ENCODE data around the gene KIAA0753.
"Not testable (repeated sequence)": the region's sequence is repeated elsewhere in the genome, so short reads cannot be mapped to it uniquely, and the experiment has no call there.

Gene KIAA0753

DNA sequence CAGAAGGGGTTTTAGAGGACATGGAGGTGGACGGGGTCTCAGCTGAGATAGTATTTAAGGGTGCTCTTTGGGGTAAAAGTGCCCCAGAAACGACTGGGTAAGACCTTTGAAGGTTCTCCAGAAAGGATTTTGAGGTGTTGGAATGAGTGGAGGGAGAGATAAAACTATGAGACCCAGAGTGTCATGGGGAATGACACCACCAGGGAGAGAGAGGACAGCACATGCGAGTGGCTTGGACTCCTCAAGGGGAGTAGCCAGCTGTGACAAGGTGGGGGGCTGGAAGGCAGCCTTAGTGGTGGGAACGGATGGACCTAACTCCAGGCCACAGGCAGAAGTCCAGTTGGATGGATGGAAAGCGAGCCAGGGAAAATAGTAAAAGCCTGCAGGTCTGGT, 64.9 kb downstream of the KIAA0753 start:
- no peak for DNase-seq (ENCODE audit: low read depth)
- no peak overlapping the region for H3K4me3 ChIP-seq (ENCODE audit: low read depth, low read length)

DNA sequence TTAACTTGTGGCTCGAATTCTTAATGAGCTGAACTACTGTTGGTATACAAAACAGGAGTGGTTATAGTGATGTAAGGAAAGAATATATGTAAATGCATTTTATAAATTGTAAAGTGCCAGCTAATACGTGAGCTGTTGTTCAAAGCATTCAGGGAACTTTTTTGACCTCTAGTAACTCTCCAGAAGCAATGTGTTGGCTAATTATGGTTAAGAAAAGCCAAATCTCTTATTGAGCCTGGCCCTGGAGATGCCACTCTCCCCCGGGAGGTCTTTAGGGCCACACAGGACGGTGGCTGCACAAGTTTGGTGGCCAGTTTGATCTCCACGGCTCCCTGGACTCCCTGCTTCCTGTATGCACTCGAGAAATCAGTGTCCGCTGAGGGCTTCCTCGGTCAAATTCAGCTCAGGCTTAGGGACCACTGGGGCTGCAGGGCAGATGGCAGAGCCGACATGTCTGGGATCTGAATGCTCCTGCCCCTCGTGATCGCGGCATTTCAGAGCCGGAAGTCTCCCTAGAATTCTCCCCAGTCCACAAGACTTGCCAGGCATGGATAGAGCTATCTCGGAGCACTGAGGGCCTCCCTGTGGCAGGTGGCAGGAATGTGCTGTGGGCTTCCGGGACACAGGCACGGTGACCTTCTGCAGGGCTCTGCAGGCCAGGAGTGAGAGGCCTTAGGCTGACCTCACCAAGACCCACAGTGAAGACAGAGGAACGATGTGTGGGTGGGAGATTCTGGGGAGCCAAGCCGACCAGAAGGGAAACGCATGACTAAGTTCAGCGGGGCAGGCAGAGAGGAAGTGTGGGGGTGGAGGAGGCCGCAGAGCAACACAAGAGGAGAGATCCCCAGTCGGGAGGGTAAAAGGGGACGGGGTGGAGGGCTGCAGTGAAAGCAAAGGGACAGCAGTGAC, 65.6 kb downstream of the KIAA0753 start:
- no peak overlapping the region for H3K4me3 ChIP-seq (ENCODE audit: low read depth, low read length)
- DNase-seq (ENCODE audit: low read depth) = no peak

GRCh38 chr17:6573982-6574686, 66.4 kb downstream of the KIAA0753 start:
- no peak for DNase-seq (ENCODE audit: low read depth)

GRCh38 chr17:6573495-6573894, 67.0 kb downstream of the KIAA0753 start:
- not testable (repeated sequence) for H3K4me3 ChIP-seq (ENCODE audit: low read depth, low read length); DNase-seq (ENCODE audit: low read depth)

More at GRCh38 chr17:6573982-6574686, 66.4 kb downstream of the KIAA0753 start:
- no peak overlapping the region for H3K4me3 ChIP-seq (ENCODE audit: low read depth, low read length)

DNA sequence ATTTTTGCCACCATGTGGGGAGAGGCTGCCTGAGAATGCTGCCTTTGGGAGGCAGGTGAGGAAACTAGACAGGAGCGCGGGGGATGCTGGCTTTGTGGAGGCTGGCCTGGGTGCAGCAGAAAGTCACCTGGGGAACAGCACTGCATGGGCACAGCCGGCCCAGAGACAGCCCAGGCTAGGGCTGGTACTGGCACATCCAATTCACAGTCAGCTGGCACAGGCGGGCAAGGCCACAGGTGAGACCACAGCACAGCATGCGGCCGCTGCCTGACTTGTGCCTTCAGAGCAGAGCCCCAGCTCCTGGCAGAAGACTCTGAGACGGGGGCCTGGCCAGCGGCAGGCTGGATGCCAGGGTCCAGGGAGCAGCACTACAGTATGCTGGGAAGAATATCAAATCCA, 67.5 kb downstream of the KIAA0753 start:
- H3K4me3 ChIP-seq (ENCODE audit: low read depth, low read length) = no peak overlapping the region
- DNase-seq (ENCODE audit: low read depth) = no peak

DNA sequence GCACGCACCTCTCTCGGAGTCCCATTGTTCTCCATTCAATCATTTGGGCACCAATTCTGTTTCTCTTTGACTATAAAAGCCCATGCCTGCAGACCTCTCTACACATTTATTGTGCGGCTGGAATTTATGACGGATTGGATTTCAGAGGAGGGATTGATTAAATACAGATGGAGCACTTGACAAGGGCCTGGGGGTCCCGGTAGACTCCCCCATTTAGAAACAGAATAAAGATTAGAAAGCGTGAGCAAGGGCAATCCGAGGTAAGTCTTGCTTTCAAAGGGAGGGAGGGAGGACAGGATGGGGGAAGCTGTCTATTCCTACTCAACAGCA, 69.1 kb downstream of the KIAA0753 start:
- no peak overlapping the region for H3K4me3 ChIP-seq (ENCODE audit: low read depth, low read length)
- no peak for DNase-seq (ENCODE audit: low read depth)

DNA sequence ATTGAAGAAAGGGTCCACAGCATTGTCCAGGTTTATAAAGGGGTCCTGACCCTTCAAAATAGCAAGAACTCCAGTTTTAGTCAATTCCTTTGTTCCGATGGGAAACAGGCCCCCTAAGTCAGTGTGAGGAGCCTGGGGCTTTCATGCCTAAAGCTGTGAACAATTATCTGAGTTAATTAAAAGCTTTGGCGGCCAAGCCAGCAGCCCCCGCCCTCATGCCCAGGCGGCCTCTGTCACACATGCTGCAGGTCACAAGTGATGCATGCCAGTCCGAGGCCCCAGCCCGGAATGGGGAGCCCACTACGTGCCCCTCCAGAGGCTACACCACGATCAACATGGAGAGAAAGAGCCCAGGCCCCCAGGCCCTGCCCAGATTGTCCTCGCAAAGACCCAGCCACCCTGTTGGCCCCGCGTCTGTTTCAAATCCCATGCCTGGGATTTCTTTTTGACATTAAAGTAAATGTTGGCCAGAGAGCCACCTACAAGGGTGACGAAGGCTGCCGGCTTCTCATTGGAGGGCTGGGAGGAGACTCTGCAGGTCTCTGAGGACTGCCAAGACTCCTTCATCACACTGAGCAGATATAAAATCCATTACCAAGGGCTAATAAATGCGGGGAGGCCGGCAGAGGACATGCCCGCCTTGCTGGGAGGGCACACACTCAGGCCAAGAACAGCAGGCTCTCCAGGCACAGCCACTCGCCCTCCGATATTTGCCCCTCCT, 69.6 kb downstream of the KIAA0753 start:
- DNase-seq (ENCODE audit: low read depth) = no peak
- no peak overlapping the region for H3K4me3 ChIP-seq (ENCODE audit: low read depth, low read length)

- no peak overlapping the region for H3K4me3 ChIP-seq (ENCODE audit: low read depth, low read length)
- no peak for DNase-seq (ENCODE audit: low read depth)
These were observed 70.9 kb downstream of the KIAA0753 start for GRCh38 chr17:6569370-6570285.

GRCh38 chr17:6568184-6568758, 72.2 kb downstream of the KIAA0753 start:
- no peak overlapping the region for H3K4me3 ChIP-seq (ENCODE audit: low read depth, low read length)
- no peak for DNase-seq (ENCODE audit: low read depth)

DNA sequence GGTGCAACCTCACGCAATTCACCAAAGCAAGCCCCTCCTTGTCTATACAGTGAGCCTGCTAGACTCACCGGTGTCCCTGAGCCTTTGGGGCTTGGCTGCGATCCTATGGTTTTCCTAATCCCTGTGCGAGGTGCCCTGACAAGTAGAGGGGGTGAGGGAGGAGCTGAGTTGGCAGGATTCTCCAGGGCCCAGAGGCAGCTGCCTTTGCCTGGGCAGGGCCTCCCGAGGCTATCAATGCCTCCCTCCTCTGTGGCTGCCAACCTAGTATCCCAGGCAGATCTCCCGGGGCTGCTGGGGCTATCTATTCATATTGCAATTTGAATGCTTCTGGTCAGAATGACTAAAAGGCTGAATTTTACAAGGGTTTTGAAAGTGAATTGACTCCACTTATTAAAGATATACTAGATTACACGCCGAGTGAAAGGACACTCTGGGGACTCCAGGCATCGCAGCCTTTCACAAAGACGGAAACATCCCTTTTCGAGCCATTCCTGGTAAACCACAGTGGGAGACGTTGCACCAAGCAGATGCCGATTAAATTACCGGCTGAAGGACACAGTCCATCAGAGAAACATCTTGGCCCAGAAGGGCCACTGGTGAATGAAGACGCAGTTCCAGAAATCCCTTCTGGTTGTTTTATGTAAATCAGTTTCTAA, 72.9 kb downstream of the KIAA0753 start:
- no peak for DNase-seq (ENCODE audit: low read depth)

GRCh38 chr17:6561446-6561845, 79.1 kb downstream of the KIAA0753 start:
- H3K4me3 ChIP-seq (ENCODE audit: low read depth, low read length) = no peak overlapping the region
- DNase-seq (ENCODE audit: low read depth) = no peak

More for the DNA sequence above, 72.9 kb downstream of the KIAA0753 start:
- no peak overlapping the region for H3K4me3 ChIP-seq (ENCODE audit: low read depth, low read length)

DNA sequence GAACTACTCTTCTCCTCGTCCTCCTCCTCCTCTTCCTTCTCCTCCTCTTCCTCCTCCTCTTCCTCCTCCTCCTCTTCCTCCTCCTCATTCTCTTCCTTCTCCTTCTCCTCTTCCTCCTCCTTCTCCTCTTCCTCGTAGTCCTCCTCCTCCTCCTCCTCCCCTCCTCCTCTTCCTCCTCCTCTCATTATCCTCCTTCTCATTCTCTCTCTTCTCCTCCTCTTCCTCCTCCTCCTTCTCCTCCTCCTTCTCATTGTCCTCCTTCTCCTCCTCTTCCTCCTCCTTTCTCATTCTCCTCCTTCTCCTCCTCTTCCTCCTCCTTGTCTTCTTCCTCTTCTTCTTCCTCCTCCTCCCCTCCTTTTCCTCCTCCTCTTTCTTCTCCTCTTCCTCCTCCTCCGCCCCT, 80.0 kb downstream of the KIAA0753 start:
- no peak for DNase-seq (ENCODE audit: low read depth)
- H3K4me3 ChIP-seq (ENCODE audit: low read depth, low read length) = no peak overlapping the region

DNA sequence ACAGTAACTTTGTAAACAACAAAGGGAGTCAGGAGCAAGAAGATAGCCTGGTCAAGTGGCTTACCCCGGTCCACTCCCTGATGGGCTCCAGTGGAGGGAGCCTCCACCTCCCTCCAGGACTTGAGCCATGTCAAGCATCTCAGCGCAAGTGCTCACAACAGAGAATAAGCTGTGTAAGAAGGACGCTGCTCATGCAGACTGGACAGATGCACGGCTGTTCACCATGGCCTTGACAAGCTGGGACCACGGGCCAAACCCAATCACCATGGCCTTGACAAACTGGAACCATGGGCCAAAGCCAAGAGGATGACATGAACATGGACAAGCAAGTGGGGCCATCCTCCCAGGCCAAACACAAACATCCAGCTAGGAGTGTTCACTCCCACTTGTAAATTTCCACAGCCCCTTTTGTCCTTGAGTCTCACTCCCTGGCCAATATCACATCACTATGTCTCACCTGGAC, 80.7 kb downstream of the KIAA0753 start:
- DNase-seq (ENCODE audit: low read depth) = no peak

DNA sequence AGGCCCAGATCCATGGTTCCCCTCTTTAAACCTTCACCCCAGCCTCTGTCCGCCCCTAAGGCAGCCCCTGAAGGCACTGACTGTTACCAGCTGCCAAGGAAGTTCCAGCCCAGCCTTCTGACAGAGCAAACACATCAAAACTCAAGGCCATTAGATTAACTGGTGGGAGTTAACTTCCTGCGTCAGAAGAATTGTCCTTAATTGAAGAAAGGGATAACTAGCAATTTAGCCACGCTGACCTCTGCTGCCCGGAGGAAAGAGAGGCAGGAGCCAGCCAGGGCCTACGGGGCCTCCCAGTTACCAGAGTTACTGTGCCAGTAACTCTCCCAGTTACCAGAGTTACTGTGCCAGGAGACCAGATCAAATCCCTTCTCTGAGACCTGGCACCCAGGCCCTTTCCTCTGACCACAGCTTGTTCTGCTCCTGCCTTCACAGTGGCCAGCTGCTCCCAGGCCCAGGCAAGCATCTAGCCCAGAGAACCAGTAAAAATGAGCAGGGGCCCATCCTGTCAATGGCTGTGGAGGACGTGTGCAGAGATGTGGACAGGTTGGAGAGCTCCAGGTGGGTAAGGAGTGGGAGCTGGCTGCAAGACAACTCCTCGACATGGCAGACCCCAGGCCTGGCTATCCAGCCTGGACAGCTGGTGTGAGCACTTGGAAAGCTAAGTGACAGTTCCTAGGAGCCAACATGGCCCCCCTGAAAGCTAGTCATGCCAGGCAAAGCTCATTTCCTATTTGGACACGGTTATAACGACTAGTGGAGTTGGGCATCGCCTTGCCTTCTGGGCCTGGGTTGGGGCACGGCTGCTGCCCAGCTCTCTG, 81.4 kb downstream of the KIAA0753 start:
- DNase-seq (ENCODE audit: low read depth) = no peak
- H3K4me3 ChIP-seq (ENCODE audit: low read depth, low read length) = no peak overlapping the region

More for the DNA sequence above, 80.7 kb downstream of the KIAA0753 start:
- no peak overlapping the region for H3K4me3 ChIP-seq (ENCODE audit: low read depth, low read length)

GRCh38 chr17:6558276-6558675, 82.2 kb downstream of the KIAA0753 start:
- H3K4me3 ChIP-seq (ENCODE audit: low read depth, low read length) = no peak overlapping the region
- DNase-seq (ENCODE audit: low read depth) = no peak

GRCh38 chr17:6557040-6557438, 83.5 kb downstream of the KIAA0753 start:
- no peak overlapping the region for H3K4me3 ChIP-seq (ENCODE audit: low read depth, low read length)
- no peak for DNase-seq (ENCODE audit: low read depth)
